Spinal cord (tissue), 10 donors: ENCODE results near the gene C2orf15. TPM values are rescaled to one million over a fixed set of nuclear protein-coding genes. Genes with fewer than 3 reads are reported as not detected.

ENCODE experiments used
- DNase-seq, 6 donors: peaks; one replicate each; pipeline versions ENCODE4 v3.0.0 to v3.0.0-alpha.2; 2013 to 2015; ENCODE audit warnings: low spot score in 6 of 6, low read depth in 4 of 6
- H3K27ac ChIP-seq: one replicate; pipeline ENCODE4 v1.5.1; 2013; ENCODE audit warnings: low read depth, low read length, control low read depth
- H3K27me3 ChIP-seq: one replicate; pipeline ENCODE4 v1.6.1; 2013; ENCODE audit warnings: low read length; ENCODE audit not compliant: control insufficient read depth, insufficient read depth
- H3K36me3 ChIP-seq: one replicate; pipeline ENCODE4 v1.6.1; 2013; ENCODE audit warnings: low read length; ENCODE audit not compliant: control insufficient read depth, insufficient read depth
- H3K4me1 ChIP-seq: one replicate; pipeline ENCODE4 v1.6.1; 2013; ENCODE audit warnings: low read length; ENCODE audit not compliant: control insufficient read depth, insufficient read depth
- H3K4me3 ChIP-seq: one replicate; pipeline ENCODE4 v1.5.1; 2013; ENCODE audit warnings: low read depth, low read length, control low read depth
- H3K9me3 ChIP-seq: one replicate; pipeline ENCODE4 v1.6.1; 2013; ENCODE audit warnings: low read length; ENCODE audit not compliant: control insufficient read depth, insufficient read depth
- WGBS: methylation state at CpG from one replicate; pipeline ENCODE4 v1.1.5; 2013; ENCODE audit warnings: missing lambda C conversion rate; ENCODE audit not compliant: insufficient coverage; 5-methylcytosine and 5-hydroxymethylcytosine counted together
- polyA plus RNA-seq, 2 donors: library from polyadenylated mRNA; unstranded; fragments of 120-200 nt; gene quantifications; one replicate each; pipeline ENCODE4 v1.2.1, GENCODE V29; 2013; ENCODE audit not compliant: insufficient read length in 2 of 2
- total RNA-seq, 2 donors: library from RNA; depleted of rRNA in 1 of 2; stranded (reverse); fragments of 120-200 nt in 1 of 2; fragments of >200 nt in 1 of 2; gene quantifications; one replicate each; pipeline versions ENCODE4 v1.2.3 to v1.2.4, GENCODE V29; 2013 to 2014
- donor health status: healthy.

Gene C2orf15
- total and polyA plus RNA-seq, 4 donors: 2.8 to 5.7 (median 4.0) TPM

DNA sequence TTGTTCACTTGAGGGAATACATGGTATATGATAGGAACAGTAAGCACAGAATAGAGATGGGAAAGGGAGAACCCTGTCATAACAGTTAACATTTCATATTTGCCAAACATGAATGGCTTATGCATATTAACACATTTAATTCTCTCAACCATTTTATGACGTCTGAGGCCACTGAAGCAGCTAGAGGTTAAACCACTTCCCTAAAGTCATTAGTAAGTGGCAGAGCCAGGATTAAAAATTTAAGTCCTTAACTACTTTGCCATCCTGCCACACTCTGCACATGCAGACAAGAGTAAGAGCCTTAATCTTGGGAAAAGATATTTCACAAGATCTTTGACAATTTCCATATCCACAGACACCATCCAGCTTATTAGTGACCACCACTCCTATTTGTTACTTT lies 15.4 kb downstream of the C2orf15 start:
- 80% methylated on average over 1 of the region's 1 CpG for WGBS
- Histone ChIP-seq H3K27ac (no peak overlapping the region), H3K27me3 (no peaks in the 10 kb centered on the region), H3K36me3 (peaks cover 6% of the 10 kb centered on the region), H3K9me3 (no peaks in the 10 kb centered on the region), H3K4me1 (peaks cover 6% of the 10 kb centered on the region), H3K4me3 (no peak overlapping the region)
- DNase-seq: no peak

DNA sequence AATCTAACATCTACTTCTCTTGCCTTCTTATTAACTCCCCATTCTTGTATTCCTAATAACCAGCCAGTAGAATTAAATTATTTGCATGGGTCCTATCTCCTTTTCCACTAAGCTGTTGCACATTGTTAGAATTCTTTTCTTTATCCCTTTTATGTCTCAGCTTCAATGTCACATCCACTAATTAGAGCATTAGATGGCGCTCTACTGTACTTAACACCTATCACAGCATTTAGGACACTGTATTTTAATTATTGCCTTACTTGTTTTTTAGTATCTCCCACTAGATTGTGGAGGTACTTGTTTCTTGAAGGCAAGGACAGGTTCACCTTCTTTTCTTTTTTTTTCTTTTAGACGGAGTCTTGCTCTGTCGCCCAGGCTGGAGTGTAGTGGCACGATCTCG lies 17.1 kb downstream of the C2orf15 start:
- peaks cover 6% of the 10 kb centered on the region for H3K36me3 ChIP-seq
- no CpG with 5 or more reads among the region's 5 CpGs for WGBS
- no peak overlapping the region for H3K4me3 ChIP-seq
- no peak for DNase-seq
- no peaks in the 10 kb centered on the region for H3K27me3 ChIP-seq
- no peak overlapping the region for H3K27ac ChIP-seq
- no peaks in the 10 kb centered on the region for H3K9me3 ChIP-seq
- H3K4me1 ChIP-seq: peaks cover 6% of the 10 kb centered on the region

DNA sequence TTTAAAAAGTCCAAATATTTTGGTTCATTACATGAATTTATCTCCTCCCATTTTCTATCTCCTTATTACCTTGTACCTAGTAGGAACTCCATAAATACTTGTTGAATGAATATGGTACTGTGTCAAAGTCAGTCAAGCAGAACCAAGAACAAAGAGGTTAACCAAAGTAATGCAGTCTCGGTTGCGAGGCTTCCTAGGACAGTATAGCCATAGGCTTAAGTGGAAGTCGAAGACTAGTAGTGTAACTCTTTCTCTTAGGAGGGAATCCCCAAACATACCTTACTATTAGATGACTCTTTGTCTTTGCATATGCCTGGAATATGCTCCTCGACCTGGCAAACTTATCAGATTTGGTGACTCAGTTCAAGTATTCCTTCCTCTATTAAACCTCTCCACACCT lies 18.1 kb downstream of the C2orf15 start:
- Histone ChIP-seq H3K4me3 (no peak overlapping the region), H3K27me3 (no peaks in the 10 kb centered on the region), H3K27ac (no peak overlapping the region), H3K9me3 (no peaks in the 10 kb centered on the region), H3K4me1 (no peaks in the 10 kb centered on the region), H3K36me3 (peaks cover 6% of the 10 kb centered on the region)
- WGBS: 80% methylated on average over 1 of the region's 4 CpGs
- DNase-seq: no peak

DNA sequence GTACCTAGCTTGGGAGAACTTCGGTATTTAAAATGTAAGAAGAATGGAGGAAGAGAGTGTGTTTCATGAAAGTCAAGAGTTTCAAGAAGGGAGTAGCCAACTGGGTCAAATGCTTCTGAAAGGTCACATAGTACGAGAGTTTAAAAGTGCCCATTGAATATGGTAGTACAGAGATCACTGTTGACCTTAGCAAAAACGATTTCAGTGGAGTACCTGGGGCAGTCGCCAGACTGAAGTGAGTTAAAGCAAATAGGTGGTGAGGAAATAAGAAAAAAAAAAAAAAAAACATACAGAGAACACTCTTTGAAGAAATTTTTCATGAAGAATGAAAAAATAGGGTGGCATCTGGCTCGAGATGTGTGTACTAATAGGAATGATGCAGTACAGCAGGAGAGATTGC lies 24.7 kb downstream of the C2orf15 start:
- Histone ChIP-seq H3K36me3 (peaks cover 6% of the 10 kb centered on the region), H3K4me1 (no peaks in the 10 kb centered on the region), H3K4me3 (no peak overlapping the region), H3K9me3 (no peaks in the 10 kb centered on the region), H3K27me3 (no peaks in the 10 kb centered on the region), H3K27ac (no peak overlapping the region)
- WGBS: 100% methylated on average over 2 of the region's 5 CpGs
- no peak for DNase-seq

DNA sequence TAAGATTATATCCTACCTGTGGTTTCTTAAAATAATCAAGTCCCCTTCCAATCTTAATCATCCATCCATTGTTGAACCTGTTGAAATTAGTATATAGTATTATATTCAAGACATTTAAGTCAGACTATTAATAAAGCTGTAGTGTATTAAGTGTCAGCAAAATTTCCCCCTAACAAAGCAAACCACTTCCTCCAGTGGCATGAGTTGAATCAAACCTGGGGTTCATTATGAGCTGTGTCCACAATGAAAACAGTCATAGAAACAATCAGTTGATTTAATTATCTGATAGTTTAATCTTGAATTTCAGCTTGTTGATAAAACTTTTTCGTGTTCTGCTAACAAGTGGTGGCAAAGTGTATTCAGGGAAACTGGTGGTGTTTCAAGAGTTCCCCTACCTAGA lies 28.0 kb downstream of the C2orf15 start:
- Histone ChIP-seq H3K4me1 (no peaks in the 10 kb centered on the region), H3K27me3 (no peaks in the 10 kb centered on the region), H3K4me3 (no peak overlapping the region), H3K9me3 (no peaks in the 10 kb centered on the region), H3K27ac (no peak overlapping the region), H3K36me3 (peaks cover 14% of the 10 kb centered on the region)
- DNase-seq: no peak
- WGBS: no CpG with 5 or more reads among the region's 1 CpG

DNA sequence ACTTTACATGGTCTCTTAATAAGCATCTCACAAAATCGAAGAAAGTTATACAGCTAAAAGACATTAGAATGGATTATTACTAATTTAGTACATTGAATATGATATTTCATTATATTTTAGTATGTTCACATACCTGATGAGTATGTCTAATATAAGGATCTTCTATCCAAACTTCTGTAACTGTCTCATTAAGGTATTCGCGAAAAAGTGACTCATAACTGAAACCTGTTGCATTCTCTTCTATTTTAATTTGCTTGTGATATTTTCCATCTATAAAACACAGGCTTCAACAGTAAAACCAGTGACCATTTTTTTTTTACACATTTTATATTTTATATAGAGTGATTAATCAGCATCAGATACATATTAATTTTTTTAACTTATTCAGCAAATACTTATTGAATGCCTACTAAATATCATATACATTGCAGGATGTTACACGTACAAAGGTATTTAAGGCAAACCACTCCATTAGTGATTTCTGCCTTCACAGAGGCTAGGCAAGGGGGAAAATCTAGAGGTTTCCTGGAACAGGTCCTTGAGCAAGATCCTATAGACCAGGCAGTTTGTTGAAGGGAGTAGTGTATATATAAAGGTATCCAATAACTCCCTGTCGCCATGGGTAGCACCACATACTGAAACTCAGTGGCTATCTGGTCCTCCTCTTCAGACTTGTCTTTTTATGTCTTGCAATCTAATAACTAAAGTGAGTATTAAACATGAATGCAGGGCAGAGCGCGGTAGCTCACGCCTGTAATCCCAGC lies 30.1 kb downstream of the C2orf15 start:
- Histone ChIP-seq H3K27ac (no peak overlapping the region), H3K27me3 (no peaks in the 10 kb centered on the region), H3K36me3 (peaks cover 14% of the 10 kb centered on the region), H3K4me3 (no peak overlapping the region), H3K9me3 (no peaks in the 10 kb centered on the region), H3K4me1 (no peaks in the 10 kb centered on the region)
- WGBS: no CpG with 5 or more reads among the region's 8 CpGs
- no peak for DNase-seq

DNA sequence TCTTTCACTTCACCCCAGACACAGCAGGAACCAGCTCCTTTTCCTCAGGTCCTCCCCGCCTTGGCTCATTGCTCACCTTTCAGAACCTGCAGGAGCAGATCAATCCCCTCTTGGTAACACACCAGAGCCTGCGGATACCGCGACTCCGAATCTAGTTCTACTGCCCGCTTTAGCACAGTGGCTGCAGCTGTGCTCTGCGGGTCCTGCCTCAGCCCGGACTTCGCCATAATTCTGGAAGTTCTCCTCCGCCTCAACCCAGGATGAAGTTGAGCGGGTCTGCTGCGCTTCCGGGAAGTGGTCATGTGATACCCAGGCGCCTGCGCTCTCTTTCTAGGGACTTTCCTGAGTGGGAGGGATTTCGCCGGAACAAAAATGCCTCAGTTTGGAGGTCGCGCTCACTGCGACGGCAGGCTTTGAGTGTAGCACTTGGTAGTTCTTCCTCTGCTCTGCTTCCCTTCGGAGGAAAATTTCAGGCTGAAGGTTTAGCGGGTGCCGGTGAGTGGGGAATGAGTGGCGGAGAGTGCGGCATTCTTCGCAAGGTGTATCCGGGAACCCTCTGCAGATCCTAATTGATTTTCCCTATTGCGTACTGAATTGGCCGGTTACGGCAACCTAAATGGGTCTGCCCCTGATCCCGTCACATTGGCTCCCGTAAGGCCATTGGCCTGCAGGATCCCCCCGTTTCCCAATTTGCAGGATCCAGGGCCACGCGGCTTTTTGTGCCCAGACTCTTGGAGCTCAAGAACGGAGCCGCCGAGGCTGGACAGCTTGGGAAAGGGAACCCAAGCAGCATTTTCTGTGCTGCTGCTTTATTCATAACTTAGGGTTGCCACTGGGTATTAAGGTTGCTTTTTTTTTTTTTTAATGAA lies 39.5 kb downstream of the C2orf15 start, which contains the start of the genes MITD1 and MRPL30:
Gene MITD1 (minus strand): TSS at position 304 of the 869 bp plus-strand sequence. CDS start 77 bp downstream, at position 227.
Gene MRPL30 (plus strand): TSS at position 430 of the 869 bp plus-strand sequence. CDS start 5,020 bp downstream, outside the sequence.
- H3K4me3 ChIP-seq: peak within 1 kb of the TSS; percentile 98
- peak; percentile 90 to 99 (median 96) for DNase-seq
- H3K4me1 ChIP-seq: peaks cover 11% of the 10 kb centered on the region
- under 1% methylated on average over 39 of the region's 39 CpGs for WGBS
- H3K27me3 ChIP-seq: no peaks in the 10 kb centered on the region
- peaks cover 1% of the 10 kb centered on the region for H3K36me3 ChIP-seq
- peak within 1 kb of the TSS; percentile 84 for H3K27ac ChIP-seq
- no peaks in the 10 kb centered on the region for H3K9me3 ChIP-seq

DNA sequence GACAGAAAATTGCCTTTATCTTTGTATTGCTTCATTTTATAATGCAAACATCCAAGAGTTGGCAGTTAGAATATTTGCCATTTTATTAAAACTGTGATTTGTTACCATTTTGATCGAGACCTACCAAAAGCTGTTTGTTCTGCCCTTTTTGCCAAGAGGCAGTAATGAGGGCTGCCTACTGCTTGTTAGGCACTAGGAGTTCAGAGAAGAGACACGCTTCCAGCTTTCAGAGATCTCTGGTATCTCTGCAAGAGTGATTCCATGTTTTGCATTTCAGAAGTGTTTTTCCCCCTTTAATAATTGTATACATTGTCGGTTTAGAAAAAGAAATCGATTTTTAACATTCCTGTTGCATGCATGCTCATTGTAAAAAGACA lies 40.1 kb downstream of the C2orf15 start:
- no peak for DNase-seq
- H3K4me3 ChIP-seq: peak overlapping the region; percentile 98
- WGBS: 0% methylated on average over 1 of the region's 4 CpGs
- peak overlapping the region; percentile 84 for H3K27ac ChIP-seq
- H3K9me3 ChIP-seq: no peaks in the 10 kb centered on the region
- no peaks in the 10 kb centered on the region for H3K27me3 ChIP-seq
- no peaks in the 10 kb centered on the region for H3K36me3 ChIP-seq
- H3K4me1 ChIP-seq: peaks cover 11% of the 10 kb centered on the region

DNA sequence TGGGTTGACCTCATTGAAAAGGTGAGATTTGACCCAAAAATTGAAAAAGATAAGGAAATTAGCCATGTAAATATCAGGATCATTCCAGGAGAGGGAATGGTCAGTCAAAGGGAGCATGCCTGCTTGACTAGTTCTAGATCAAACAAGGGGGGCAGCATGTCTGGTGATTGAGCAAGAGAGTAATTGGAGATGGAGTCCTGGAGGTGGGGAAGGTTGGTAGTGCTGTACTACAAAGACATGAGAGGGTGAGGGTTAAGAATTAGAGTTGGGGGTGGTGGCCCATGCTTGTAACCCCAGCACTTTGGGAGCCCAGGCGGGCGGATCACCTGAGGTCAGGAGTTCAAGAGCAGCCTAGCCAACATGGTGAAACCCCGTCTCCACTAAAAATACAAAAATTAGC lies 41.5 kb downstream of the C2orf15 start:
- no peak overlapping the region for H3K4me3 ChIP-seq
- no peak overlapping the region for H3K27ac ChIP-seq
- peaks cover 5% of the 10 kb centered on the region for H3K36me3 ChIP-seq
- H3K27me3 ChIP-seq: no peaks in the 10 kb centered on the region
- no peak for DNase-seq
- H3K4me1 ChIP-seq: peaks cover 11% of the 10 kb centered on the region
- H3K9me3 ChIP-seq: no peaks in the 10 kb centered on the region
- WGBS: 100% methylated on average over 2 of the region's 3 CpGs
